Panc1 (cell line): ENCODE results near the gene RPS14.

Experiments used
- CTCF ChIP-seq: fragments of 450-650 bp; IDR thresholded peaks from 2 replicates; pipeline ENCODE4 v1.5.1; 2017; ENCODE audit warnings: mild to moderate bottlenecking
- POLR2AphosphoS5 ChIP-seq: IDR thresholded peaks from 2 replicates; pipeline ENCODE4 v1.6.1; 2012; ENCODE audit warnings: mild to moderate bottlenecking, low read depth, low read length, moderate library complexity

GRCh38 chr5:150446088-150446487, 3.5 kb downstream of the RPS14 start:
- TF ChIP-seq CTCF (no peak), POLR2AphosphoS5 (peak; percentile 37; the same call in 1 of the 2 replicates)
